Psoas muscle (tissue), 8 donors: ENCODE results near the gene TIGD3. TPM values are rescaled to one million over a fixed set of nuclear protein-coding genes. Genes with fewer than 3 reads are reported as not detected.

ENCODE experiments used
- ATAC-seq, 4 donors: fragments of 200-7000 bp; cut with Tn5 transposase; one replicate each; pipeline ENCODE4 v1.9.1; 2020; ENCODE audit warnings: moderate library complexity in 3 of 4, mild to moderate bottlenecking in 2 of 4
- DNase-seq, 2 donors: peaks; one replicate each; pipeline ENCODE4 v3.0.0-alpha.2; 2020
- H3K27ac ChIP-seq: fragments of 200-600 bp; one replicate; pipeline ENCODE4 v1.8.0; 2022
- H3K27me3 ChIP-seq, 3 donors: fragments of 200-600 bp in 1 of 3; one replicate each; pipeline versions ENCODE4 v1.6.1 to v1.8.0; 2013 to 2022; ENCODE audit warnings: low read length in 2 of 3, mild to moderate bottlenecking in 2 of 3, moderate library complexity in 1 of 3; ENCODE audit not compliant: insufficient read depth in 3 of 3
- H3K36me3 ChIP-seq, 2 donors: fragments of 200-600 bp in 1 of 2; one replicate each; pipeline versions ENCODE4 v1.6.1 to v1.8.0; 2013 to 2022; ENCODE audit warnings: low read depth in 1 of 2, mild to moderate bottlenecking in 1 of 2, moderate library complexity in 1 of 2; ENCODE audit not compliant: insufficient read depth in 1 of 2
- H3K4me1 ChIP-seq: fragments of 200-600 bp; one replicate; pipeline ENCODE4 v1.8.0; 2022
- H3K4me3 ChIP-seq: fragments of 200-600 bp; one replicate; pipeline ENCODE4 v1.8.0; 2022; ENCODE audit warnings: mild to moderate bottlenecking
- H3K9me3 ChIP-seq: fragments of 200-600 bp; one replicate; pipeline ENCODE4 v1.8.0; 2022
- WGBS, 3 donors: extraction: QIAGEN DNeasy Blood & Tissue Kit; methylation state at CpG; one replicate each; pipeline versions ENCODE4 v1.1.6 to v1.1.7; 2013; 5-methylcytosine and 5-hydroxymethylcytosine counted together
- intact Hi-C, 2 donors: fragments of 100-400 bp; cut with DNase I; formaldehyde crosslinking; loops; one replicate each; pipeline versions ENCODE4 v1.11.0 to v1.14.2; 2022
- polyA plus RNA-seq, 3 donors: library from polyadenylated mRNA; stranded (reverse); fragments of 200-250 nt; gene quantifications; one replicate each; pipeline ENCODE4 v1.2.3, GENCODE V29; 2013
- total RNA-seq, 4 donors: library from RNA; stranded (reverse); fragmentation: NEBNext Ultra II Directional in 2 of 4; extraction: Animal tissue kit (Norgen Biotek cat#: 25700) in 2 of 4; gene quantifications; one replicate each; pipeline versions ENCODE4 v1.2.1 to v1.2.4, GENCODE V29; 2021 to 2023
- TF ChIP-seq, protein P1 (sequence below): fragments of 200-600 bp; IDR thresholded peaks from one replicate; pipeline ENCODE4 v1.8.0; 2022; ENCODE audit warnings: antibody characterized with exemption
- donor health status: healthy with polysubstance abuse.
- donor health status: DM: no; HTN: no; CAD: no; lungs with moderate emphysema.
- donor health status: Bipolar disorder and iron deficiency.
- donor health status: healthy.
- donor health status: DM: yes; HTN: yes; CAD: no.
- donor health status: DM: no; HTN: no; CAD: no.
- donor health status: DM: no; HTN: no; CAD: no.
- donor health status: DM: yes; HTN: yes; CAD: no.

The TIGD3 gene
- total and polyA plus RNA-seq, 7 donors, result 0.05 to 0.25 (median 0.09) TPM; not detected in 3

DNA sequence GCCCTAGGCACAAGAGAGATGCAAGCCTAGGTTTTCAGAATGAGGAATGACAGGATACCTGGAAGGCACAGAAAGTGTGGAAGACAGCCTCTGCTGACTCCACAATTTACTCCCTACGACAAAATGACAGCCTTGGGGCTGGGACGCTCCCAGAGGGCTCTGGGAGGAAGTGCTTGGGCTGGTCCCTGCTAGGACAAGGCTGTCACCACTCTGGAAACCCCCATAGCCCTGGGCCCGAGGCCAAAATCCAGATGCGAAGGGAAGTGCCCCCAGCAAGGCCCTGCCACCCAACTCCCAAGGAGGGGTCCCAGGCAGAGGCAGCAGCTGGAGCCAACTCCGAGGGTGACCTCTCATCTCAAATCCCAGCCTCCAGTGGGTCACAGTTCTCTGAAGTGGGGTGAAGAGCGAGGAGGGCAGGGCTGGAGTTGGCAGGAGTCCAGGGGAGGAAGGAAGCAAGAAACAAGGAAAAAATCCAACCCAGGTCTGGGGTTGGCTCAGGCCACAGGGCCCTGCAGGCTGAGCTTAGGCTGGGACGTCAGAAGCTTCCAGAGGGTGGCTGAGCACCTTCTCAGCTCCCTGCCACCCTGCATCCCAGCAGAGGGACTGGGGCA, 46.2 kb upstream of the TIGD3 start:
- no peaks in the 10 kb centered on the region for H3K36me3 ChIP-seq
- peak overlapping the region; percentile 21 for H3K27ac ChIP-seq
- ATAC-seq (peak in 3 of 4 donors; percentile 12 to 22 (median 20)), DNase-seq (peak in 1 of 2 donors; percentile 69)
- peaks cover 8% of the 10 kb centered on the region for H3K4me1 ChIP-seq
- H3K27me3 ChIP-seq, result no peaks in the 10 kb centered on the region
- TF ChIP-seq, protein P1, sequence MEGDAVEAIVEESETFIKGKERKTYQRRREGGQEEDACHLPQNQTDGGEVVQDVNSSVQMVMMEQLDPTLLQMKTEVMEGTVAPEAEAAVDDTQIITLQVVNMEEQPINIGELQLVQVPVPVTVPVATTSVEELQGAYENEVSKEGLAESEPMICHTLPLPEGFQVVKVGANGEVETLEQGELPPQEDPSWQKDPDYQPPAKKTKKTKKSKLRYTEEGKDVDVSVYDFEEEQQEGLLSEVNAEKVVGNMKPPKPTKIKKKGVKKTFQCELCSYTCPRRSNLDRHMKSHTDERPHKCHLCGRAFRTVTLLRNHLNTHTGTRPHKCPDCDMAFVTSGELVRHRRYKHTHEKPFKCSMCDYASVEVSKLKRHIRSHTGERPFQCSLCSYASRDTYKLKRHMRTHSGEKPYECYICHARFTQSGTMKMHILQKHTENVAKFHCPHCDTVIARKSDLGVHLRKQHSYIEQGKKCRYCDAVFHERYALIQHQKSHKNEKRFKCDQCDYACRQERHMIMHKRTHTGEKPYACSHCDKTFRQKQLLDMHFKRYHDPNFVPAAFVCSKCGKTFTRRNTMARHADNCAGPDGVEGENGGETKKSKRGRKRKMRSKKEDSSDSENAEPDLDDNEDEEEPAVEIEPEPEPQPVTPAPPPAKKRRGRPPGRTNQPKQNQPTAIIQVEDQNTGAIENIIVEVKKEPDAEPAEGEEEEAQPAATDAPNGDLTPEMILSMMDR, result no peak
- no peak overlapping the region for H3K4me3 ChIP-seq
- WGBS, 3 donors, result 35 to 42% (median 41%) methylated on average over 5 to 7 of the region's 7 CpGs
- intact Hi-C loops, result no loop called here
- H3K9me3 ChIP-seq, result no peaks in the 10 kb centered on the region

GRCh38 chr11:65309006-65309405, 45.5 kb upstream of the TIGD3 start:
- no peaks in the 10 kb centered on the region for H3K27me3 ChIP-seq
- WGBS, 3 donors, result 48 to 53% (median 52%) methylated on average over 5 of the region's 5 CpGs
- TF ChIP-seq, protein P1, result no peak
- peaks cover 9% of the 10 kb centered on the region for H3K4me1 ChIP-seq
- intact Hi-C loops, result no loop called here
- no peaks in the 10 kb centered on the region for H3K9me3 ChIP-seq
- no peak overlapping the region for H3K27ac ChIP-seq
- DNase-seq, result peak in 1 of 2 donors; percentile 59
- no peaks in the 10 kb centered on the region for H3K36me3 ChIP-seq
- no peak overlapping the region for H3K4me3 ChIP-seq
- peak in 2 of 4 donors; percentile 25 to 30 for ATAC-seq

DNA sequence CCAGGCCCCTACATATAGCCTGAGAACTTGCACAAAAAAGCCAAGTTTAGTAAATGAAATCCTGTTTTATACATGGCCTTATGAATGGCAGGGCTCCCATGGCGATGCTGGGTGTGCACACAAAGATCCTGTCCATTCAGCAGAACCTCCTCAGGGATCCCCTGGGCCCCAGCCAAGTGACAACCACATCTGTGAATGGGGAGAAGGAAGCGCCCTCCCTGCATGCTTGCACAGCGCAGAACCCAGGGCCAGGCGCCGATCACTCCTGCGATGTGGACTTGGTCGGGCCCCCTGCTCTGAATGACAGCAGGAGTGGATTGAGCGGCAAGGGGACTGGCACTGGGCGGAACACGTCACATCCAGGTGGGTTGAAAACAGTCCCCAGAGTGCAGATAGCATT, 44.3 kb upstream of the TIGD3 start:
- intact Hi-C loops, result no loop called here
- Histone ChIP-seq H3K27me3 (no peaks in the 10 kb centered on the region), H3K4me1 (peaks cover 12% of the 10 kb centered on the region), H3K4me3 (no peak overlapping the region), H3K36me3 (no peaks in the 10 kb centered on the region), H3K27ac (no peak overlapping the region), H3K9me3 (no peaks in the 10 kb centered on the region)
- ATAC-seq (no peak), DNase-seq (peak; percentile 65 to 79)
- WGBS, 3 donors, result 41 to 50% (median 46%) methylated on average over 10 of the region's 10 CpGs
- TF ChIP-seq, protein P1, result no peak

DNA sequence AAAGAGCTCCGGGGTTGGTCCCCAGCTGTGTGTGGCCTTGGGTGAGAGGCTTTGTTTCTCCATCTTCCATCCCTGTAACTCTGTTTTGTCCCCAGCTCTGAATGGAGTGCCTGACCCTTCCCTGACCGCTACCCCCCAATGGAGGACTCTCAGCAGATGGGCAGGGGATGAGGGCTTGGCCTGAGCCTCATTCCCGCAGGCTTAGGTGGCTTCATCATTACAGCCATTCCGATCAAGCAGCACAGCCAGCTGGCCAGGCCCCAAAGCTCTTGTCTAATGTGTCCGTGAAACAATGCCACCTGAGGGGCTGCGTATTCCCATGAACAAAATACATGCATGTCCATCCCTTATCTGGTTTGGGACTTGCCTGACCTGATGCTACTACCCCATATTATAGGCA, 43.8 kb upstream of the TIGD3 start:
- no peak overlapping the region for H3K27ac ChIP-seq
- H3K4me1 ChIP-seq, result peaks cover 12% of the 10 kb centered on the region
- DNase-seq, result peak; percentile 34 to 71
- no peaks in the 10 kb centered on the region for H3K36me3 ChIP-seq
- no peaks in the 10 kb centered on the region for H3K27me3 ChIP-seq
- TF ChIP-seq, protein P1, result no peak
- H3K9me3 ChIP-seq, result no peaks in the 10 kb centered on the region
- ATAC-seq, result no peak
- H3K4me3 ChIP-seq, result no peak overlapping the region
- WGBS, 3 donors, result 34 to 38% (median 35%) methylated on average over 6 of the region's 6 CpGs
- intact Hi-C loops, result no loop called here

GRCh38 chr11:65311170-65311678, 43.3 kb upstream of the TIGD3 start:
- DNase-seq (no peak), ATAC-seq (no peak)
- Histone ChIP-seq H3K4me1 (peaks cover 12% of the 10 kb centered on the region), H3K9me3 (no peaks in the 10 kb centered on the region), H3K4me3 (no peak overlapping the region), H3K36me3 (no peaks in the 10 kb centered on the region), H3K27me3 (no peaks in the 10 kb centered on the region), H3K27ac (no peak overlapping the region)
- 64 to 75% (median 70%) methylated on average over 5 of the region's 5 CpGs for WGBS, 3 donors
- TF ChIP-seq, protein P1, result no peak
- intact Hi-C loops, result no loop called here
